Inferior parietal cortex (tissue), 1 donor: Measurements from ENCODE around the gene REM2.

ENCODE experiments used
- DNase-seq: peaks from one replicate; pipeline ENCODE4 v3.0.0-alpha.2; 2016; ENCODE audit errors: extremely low spot score

REM2 gene

DNA sequence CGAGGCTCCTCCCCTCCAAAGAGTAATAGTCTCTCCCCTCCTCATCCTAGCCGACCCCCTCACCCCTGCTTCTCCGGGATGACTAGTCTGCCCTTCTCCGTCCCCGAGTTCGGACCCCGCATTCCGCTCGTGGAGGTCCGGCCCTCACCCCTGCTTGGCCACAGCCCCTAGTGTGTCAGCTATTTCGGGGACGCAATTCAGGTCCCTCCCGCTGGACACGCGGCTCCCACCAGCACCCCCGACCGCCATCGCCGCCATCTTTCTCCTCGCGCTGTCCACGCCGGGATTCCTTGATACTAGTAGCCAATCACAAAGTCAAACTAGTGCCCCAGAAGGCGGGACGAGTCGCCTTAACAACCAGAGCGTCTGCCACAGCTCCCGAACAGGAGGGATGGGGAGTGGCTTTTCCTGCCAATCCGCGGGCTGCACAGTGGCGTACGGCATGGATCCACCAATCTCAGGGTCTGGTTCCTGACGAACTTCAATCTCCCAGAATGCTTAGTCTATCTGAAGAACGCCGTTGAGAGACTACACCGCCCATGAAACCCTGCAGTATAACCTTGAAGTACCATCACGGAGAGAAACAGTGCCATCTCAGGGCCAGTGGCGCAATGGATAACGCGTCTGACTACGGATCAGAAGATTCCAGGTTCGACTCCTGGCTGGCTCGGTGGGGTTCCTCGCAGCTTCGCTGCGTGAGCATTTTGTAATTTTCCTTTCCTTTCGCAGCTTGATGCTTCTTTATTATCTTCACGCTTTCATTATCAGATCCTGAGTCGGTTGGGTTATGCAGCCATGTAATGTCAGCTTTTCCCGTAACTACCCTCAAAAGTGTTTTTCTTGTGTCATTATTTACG, 46.3 kb downstream of the REM2 start, which contains the start of gene PRMT5:
TSS of gene PRMT5 (minus strand) at position 273 of the 857 bp plus-strand sequence. CDS start at position 258, 15 bp downstream.
- peak; percentile 100 for DNase-seq

- DNase-seq = peak; percentile 68
These were observed 46.9 kb downstream of the REM2 start for GRCh38 chr14:22929961-22930364.

DNA sequence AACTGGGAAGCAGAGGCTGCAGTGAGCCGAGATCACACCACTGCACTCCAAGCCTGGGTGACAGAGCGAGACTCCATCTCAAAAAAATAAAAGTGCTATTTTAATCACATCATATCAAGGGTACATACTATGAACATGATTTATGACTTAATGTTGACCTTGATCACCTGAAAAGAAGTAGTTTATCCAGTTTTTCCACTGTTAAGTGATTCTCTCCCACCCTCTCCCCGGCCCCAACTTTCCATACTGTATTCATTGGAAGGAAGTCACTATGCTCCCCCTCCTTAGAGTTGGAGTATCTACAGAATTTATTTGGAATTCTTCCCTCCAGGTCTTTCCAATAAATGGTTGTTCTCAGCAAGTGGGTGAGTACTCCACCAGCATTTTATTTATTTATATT, 49.1 kb downstream of the REM2 start:
- DNase-seq = no peak

DNA sequence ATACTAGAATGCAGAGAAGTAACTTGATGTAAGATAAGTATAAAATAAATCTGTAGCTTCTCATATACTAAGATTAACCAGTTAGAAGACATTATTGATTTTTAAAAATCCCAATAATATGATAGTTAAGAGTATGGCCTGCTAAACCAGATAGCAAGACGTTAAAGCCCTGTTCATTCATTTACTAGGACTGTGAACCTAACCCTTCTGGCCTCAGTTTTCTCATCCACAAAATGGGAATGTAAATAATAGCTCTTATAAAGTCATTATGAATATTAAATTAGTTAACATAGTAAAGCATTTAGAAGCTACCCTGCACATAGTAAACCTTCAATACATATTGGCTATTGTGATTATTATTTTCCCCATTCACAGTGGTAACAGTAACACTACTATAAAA, 52.1 kb downstream of the REM2 start:
- no peak for DNase-seq
